HG03108 (cell line): ENCODE data around the gene AFAP1.
"Not testable (repeated sequence)": the region's sequence is repeated elsewhere in the genome, so short reads cannot be mapped to it uniquely, and the experiment has no call there.

Experiments
- ATAC-seq: cut with Tn5 transposase; IDR thresholded peaks from one replicate; pipeline ENCODE4 v1.9.1; 2021; ENCODE audit warnings: moderate library complexity; ENCODE audit not compliant: unreplicated experiment

AFAP1 gene

GRCh38 chr4:7918187-7918586, 21.5 kb downstream of the AFAP1 start:
- not testable (repeated sequence) for ATAC-seq

- no peak for ATAC-seq
Observed at GRCh38 chr4:7917669-7918068, 22.0 kb downstream of the AFAP1 start.

- no peak for ATAC-seq
Observed at GRCh38 chr4:7915875-7916242, 23.8 kb downstream of the AFAP1 start.

- ATAC-seq, result no peak
Observed at GRCh38 chr4:7912826-7913225, 26.8 kb downstream of the AFAP1 start.

GRCh38 chr4:7910952-7911578, 28.6 kb downstream of the AFAP1 start:
- ATAC-seq, result no peak

GRCh38 chr4:7910263-7910896, 29.3 kb downstream of the AFAP1 start:
- no peak for ATAC-seq

GRCh38 chr4:7909463-7910262, 30.0 kb downstream of the AFAP1 start:
- ATAC-seq, result no peak

- ATAC-seq, result no peak
Observed at GRCh38 chr4:7908668-7909067, 31.0 kb downstream of the AFAP1 start.

GRCh38 chr4:7907142-7907541, 32.5 kb downstream of the AFAP1 start:
- no peak for ATAC-seq

- ATAC-seq, result no peak
Observed at GRCh38 chr4:7906171-7906701, 33.4 kb downstream of the AFAP1 start.

GRCh38 chr4:7904952-7905915, 34.4 kb downstream of the AFAP1 start:
- ATAC-seq, result no peak

GRCh38 chr4:7903791-7904516, 35.7 kb downstream of the AFAP1 start:
- ATAC-seq, result no peak

- ATAC-seq, result no peak
Observed at GRCh38 chr4:7902826-7903225, 36.8 kb downstream of the AFAP1 start.

- no peak for ATAC-seq
Observed at GRCh38 chr4:7902101-7902553, 37.5 kb downstream of the AFAP1 start.

- ATAC-seq, result no peak
Observed at GRCh38 chr4:7901311-7901885, 38.3 kb downstream of the AFAP1 start.

GRCh38 chr4:7900334-7900909, 39.2 kb downstream of the AFAP1 start:
- no peak for ATAC-seq

- no peak for ATAC-seq
Observed at GRCh38 chr4:7899184-7899869, 40.3 kb downstream of the AFAP1 start.

- no peak for ATAC-seq
Observed at GRCh38 chr4:7898385-7898784, 41.3 kb downstream of the AFAP1 start.

- no peak for ATAC-seq
Observed at GRCh38 chr4:7897811-7898210, 41.9 kb downstream of the AFAP1 start.
